ENCODE measurements around the gene CANT1.
A peak's percentile ranks its signal among the peaks of the same experiment; 100 is the strongest.

Gene CANT1

DNA sequence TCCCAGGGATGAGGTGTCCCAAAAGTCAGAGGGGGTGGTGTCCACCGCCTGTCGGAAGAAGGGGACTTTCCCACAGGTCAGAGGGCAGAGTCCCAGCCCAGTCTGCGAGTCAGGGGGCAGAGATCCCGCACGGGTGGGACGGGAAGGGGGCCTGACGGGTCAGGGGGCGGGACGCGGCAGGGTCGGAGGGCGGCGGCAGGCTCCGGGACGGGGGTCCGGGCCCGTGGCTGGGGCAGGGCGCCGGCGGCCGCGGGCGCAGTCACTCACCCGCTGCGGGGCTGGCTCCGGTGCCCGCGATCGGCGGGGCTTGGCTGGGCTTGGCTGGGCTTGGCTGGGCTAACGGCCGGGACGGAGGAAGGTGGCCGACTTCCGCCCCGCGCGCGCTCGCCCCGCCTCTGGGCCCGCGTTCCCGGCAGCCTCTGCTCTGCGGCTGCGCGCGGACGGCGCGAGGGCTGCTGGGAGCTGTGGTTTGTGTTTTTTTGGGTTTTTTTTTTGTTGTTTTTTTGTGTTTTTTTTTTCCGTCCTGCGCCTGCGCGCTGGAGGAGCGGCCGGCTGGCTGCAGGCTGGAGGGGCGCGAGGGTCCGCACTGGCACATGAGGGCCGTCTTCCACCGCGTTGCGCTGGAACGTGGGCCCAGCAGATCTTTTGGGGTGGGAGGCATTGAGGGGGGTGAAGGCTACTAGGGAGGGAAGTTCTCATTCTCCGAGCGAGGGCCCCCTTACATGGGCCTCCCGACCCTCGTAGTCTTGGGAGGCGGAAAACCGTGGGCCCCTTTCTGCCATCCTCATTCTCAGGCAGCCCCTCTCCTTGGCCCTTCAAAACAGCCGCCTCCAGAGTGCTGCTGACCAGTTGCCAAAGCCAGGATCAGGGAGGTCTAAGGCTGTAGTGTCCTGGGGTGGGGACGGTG, at the start of gene CANT1:
Gene CANT1 (minus strand): TSS at position 368 of the 907 bp plus-strand sequence. CDS start 12,142 bp downstream, outside the sequence.
- TF ChIP-seq CTCF (conservative IDR thresholded peaks at IDR 0.05; ENCODE audit: low read depth, low read length) = no peak
- H3K4me3 ChIP-seq (ENCODE audit: low read depth, low read length) = peak within 1 kb of the TSS; percentile 96
- peak; percentile 87 for DNase-seq (ENCODE audit: low read depth)

GRCh38 chr17:79057737-79058385, 48.3 kb upstream of the CANT1 start:
- no peak for TF ChIP-seq CTCF (conservative IDR thresholded peaks at IDR 0.05; ENCODE audit: low read depth, low read length)
- H3K4me3 ChIP-seq (ENCODE audit: low read depth, low read length) = no peak overlapping the region
- no peak for DNase-seq (ENCODE audit: low read depth)

- DNase-seq (ENCODE audit: low read depth) = no peak
- no peak for TF ChIP-seq CTCF (conservative IDR thresholded peaks at IDR 0.05; ENCODE audit: low read depth, low read length)
- H3K4me3 ChIP-seq (ENCODE audit: low read depth, low read length) = no peak overlapping the region
Measured at GRCh38 chr17:79055197-79055596, 45.6 kb upstream of the CANT1 start.

DNA sequence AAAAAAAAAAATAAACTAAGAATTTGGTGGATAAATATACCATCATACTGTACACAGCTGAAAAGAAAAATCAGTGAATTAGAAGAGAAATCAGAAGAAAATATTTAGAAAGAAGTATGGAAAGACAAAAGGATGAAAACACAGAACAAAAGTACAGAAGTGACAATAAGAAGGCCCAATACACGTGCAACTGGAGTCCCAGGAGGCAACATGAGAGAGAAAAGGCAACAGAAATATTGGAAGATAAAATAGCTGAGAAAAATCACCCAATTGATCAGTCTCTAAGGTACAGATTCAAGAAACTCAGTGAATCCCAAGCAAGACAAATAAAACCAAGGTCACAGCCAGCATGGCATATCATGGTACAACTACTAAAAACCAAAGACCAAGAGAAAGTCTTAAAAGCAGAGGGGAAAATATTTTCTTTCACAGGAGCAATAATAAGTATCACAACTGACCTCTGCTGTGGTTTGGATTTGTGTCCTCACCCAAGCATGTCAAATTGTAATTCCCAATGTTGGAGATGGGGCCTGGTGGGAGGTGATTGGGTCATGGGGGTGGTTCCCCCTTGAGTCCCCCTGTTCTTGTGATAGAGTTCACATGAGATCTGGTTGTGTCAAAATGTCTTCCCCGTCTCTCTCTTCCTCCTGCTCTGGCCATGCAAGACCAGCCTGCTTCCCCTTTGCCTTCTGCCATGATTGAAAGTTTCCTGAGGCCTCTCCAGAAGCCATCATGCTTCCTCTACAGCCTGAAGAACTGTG, 44.8 kb upstream of the CANT1 start:
- DNase-seq (ENCODE audit: low read depth) = peak; percentile 34
- TF ChIP-seq CTCF (conservative IDR thresholded peaks at IDR 0.05; ENCODE audit: low read depth, low read length) = no peak
- no peak overlapping the region for H3K4me3 ChIP-seq (ENCODE audit: low read depth, low read length)

DNA sequence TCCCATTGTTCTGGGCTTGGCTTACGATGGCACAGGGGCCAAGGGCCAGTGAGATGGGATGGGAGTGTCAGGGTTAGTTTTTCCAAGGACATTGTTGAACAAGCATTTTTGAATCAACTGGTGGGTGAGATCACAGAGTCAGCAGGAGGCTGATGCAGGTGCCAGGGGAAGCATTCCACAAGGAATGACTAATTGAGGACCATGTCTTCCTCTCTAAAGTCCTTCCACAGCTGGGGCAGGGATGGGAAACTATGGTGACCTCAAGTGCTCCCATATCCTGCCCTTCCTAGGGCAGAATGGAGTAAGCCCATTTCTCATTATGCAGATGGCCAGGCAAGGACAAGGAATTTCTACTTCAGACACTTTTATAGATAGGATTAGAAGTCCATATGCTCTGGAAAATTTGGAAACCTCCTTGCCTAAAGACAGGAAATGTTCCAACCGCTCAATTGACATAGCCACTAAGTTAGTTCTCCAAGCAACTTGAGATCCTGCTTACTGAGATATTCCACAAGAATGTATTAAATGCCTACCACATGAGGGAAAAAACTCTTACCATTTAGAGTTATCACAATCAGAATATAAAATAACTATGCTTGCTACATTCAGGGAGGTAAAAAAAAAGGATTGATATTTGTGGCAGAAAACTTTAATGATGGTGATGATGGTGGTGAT, 43.8 kb upstream of the CANT1 start:
- no peak overlapping the region for H3K4me3 ChIP-seq (ENCODE audit: low read depth, low read length)
- DNase-seq (ENCODE audit: low read depth) = no peak
- TF ChIP-seq CTCF (conservative IDR thresholded peaks at IDR 0.05; ENCODE audit: low read depth, low read length) = no peak

GRCh38 chr17:79052131-79052530, 42.6 kb upstream of the CANT1 start:
- no peak overlapping the region for H3K4me3 ChIP-seq (ENCODE audit: low read depth, low read length)
- no peak for TF ChIP-seq CTCF (conservative IDR thresholded peaks at IDR 0.05; ENCODE audit: low read depth, low read length)
- no peak for DNase-seq (ENCODE audit: low read depth)
